Small intestine (tissue), 7 donors: ENCODE measurements around the gene CTNNA3. TPM values are rescaled to one million over a fixed set of nuclear protein-coding genes. Genes with fewer than 3 reads are reported as not detected.

Experiments
- DNase-seq, 2 donors: peaks; one replicate each; pipeline versions ENCODE4 v3.0.0 to v3.0.0-alpha.2; 2013
- FAIRE-seq: peaks from 2 replicates; lab custom pipeline; 2012; peaks lifted over from hg19 to GRCh38; lab: Jason Lieb, UNC
- H3K27ac ChIP-seq, 3 donors: one replicate each; pipeline ENCODE4 v1.5.1; 2013; ENCODE audit warnings: low read length in 2 of 3, mild to moderate bottlenecking in 2 of 3, control low read depth in 1 of 3, inconsistent platforms in 1 of 3, low read depth in 1 of 3, moderate library complexity in 1 of 3
- H3K27me3 ChIP-seq, 3 donors: one replicate each; pipeline ENCODE4 v1.6.1; 2013; ENCODE audit warnings: low read length in 3 of 3, inconsistent platforms in 1 of 3; ENCODE audit not compliant: control insufficient read depth in 3 of 3, insufficient read depth in 3 of 3
- H3K36me3 ChIP-seq, 3 donors: one replicate each; pipeline ENCODE4 v1.6.1; 2013; ENCODE audit warnings: low read length in 3 of 3, inconsistent platforms in 1 of 3, low read depth in 1 of 3, mild to moderate bottlenecking in 1 of 3, moderate library complexity in 1 of 3; ENCODE audit not compliant: control insufficient read depth in 3 of 3, insufficient read depth in 2 of 3
- H3K4me1 ChIP-seq, 3 donors: one replicate each; pipeline ENCODE4 v1.6.1; 2013; ENCODE audit warnings: low read length in 2 of 3, inconsistent platforms in 1 of 3, low read depth in 1 of 3, mild to moderate bottlenecking in 1 of 3, moderate library complexity in 1 of 3; ENCODE audit not compliant: control insufficient read depth in 3 of 3, insufficient read depth in 2 of 3
- H3K4me3 ChIP-seq, 3 donors: one replicate each; pipeline ENCODE4 v1.5.1; 2013; ENCODE audit warnings: low read length in 3 of 3, control low read depth in 1 of 3, inconsistent platforms in 1 of 3, low read depth in 1 of 3, mild to moderate bottlenecking in 1 of 3, moderate library complexity in 1 of 3
- H3K9me3 ChIP-seq, 2 donors: one replicate each; pipeline ENCODE4 v1.6.1; 2013; ENCODE audit warnings: low read depth in 1 of 2, low read length in 1 of 2; ENCODE audit not compliant: control insufficient read depth in 2 of 2, insufficient read depth in 1 of 2
- WGBS, 3 donors: extraction: QIAGEN DNeasy Blood & Tissue Kit; methylation state at CpG; one replicate each; pipeline ENCODE4 v1.1.7; 2013; 5-methylcytosine and 5-hydroxymethylcytosine counted together
- polyA plus RNA-seq, 4 donors: library from polyadenylated mRNA; stranded (reverse) in 3 of 4; unstranded in 1 of 4; fragments of 200-250 nt in 3 of 4; fragments of 120-200 nt in 1 of 4; gene quantifications; one replicate each; pipeline versions ENCODE4 v1.2.1 to v1.2.3, GENCODE V29; 2013
- donor health status: healthy with polysubstance abuse.
- donor health status: control.
- donor health status: control.
- donor health status: Bipolar disorder and iron deficiency.
- donor health status: healthy.

The CTNNA3 gene
- polyA plus RNA-seq, 4 donors: 0.24 to 0.38 TPM; not detected in 2

DNA sequence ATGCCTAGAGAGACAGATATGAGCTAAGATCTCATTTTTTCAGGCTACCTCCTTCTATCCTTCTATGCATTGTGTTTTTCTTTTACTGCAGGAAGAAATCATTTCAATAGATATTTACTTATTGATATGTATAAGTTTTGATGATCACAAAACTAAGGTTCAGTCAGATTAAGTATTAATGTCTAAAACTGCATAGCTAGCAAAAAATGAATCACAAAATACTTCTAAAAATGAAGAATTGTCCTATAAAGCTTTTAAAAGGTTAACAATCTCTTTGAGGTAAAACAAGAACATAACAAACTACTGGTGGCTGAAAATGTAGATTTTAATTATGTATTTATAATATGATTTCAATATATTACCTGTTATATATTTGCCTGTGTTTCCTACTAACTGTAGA is 1403.1 kb downstream of the CTNNA3 start:
- no peaks in the 10 kb centered on the region for H3K36me3 ChIP-seq
- no peak overlapping the region for H3K27ac ChIP-seq
- H3K9me3 ChIP-seq: no peaks in the 10 kb centered on the region
- no peaks in the 10 kb centered on the region for H3K27me3 ChIP-seq
- no peak overlapping the region for H3K4me3 ChIP-seq
- no peak for DNase-seq
- no peak for FAIRE-seq
- H3K4me1 ChIP-seq: no peaks in the 10 kb centered on the region

DNA sequence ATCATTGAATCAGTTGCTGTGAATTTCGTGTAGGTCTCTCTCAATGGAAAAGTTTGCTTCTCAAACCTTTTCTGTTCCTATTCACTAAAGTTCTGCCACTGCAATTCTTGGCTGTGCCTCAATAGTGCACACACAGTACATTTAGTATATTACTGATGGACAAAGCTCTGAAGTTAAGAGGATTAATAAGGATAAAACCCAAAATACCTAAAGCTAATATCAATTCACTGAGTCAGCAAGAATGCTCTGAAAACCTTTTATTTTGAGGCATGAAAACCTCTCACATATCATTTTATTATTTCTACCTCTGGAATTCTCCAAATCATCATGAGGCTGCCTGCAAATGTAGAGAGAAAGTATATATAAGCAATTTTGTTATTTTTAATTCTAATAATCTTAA is 1403.5 kb downstream of the CTNNA3 start:
- no peaks in the 10 kb centered on the region for H3K4me1 ChIP-seq
- no peak overlapping the region for H3K27ac ChIP-seq
- no peak overlapping the region for H3K4me3 ChIP-seq
- no peaks in the 10 kb centered on the region for H3K27me3 ChIP-seq
- DNase-seq (no peak), FAIRE-seq (no peak)
- H3K36me3 ChIP-seq: no peaks in the 10 kb centered on the region
- 38 to 69% (median 56%) methylated on average over 1 of the region's 1 CpG for WGBS, 3 donors
- no peaks in the 10 kb centered on the region for H3K9me3 ChIP-seq

DNA sequence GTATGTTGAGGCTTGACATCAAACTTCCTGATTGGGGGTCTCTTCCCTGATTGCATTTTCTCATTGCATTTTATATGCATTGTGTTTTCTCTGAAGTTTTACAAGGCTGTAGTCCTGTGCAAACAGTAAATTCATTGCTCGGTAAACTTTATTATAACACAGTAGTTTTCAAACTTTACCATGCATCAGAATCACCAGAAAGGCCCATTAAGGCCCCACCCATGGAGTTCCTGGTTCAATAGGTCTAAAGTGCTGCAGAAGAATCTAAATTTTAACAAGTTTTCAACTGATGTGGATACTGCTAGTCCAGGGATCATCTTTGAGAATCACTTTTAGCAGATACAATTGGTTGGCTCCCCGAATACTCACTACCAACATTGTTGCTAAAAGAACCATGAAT is 1404.9 kb downstream of the CTNNA3 start:
- Histone ChIP-seq H3K27me3 (no peaks in the 10 kb centered on the region), H3K27ac (no peak overlapping the region), H3K4me1 (no peaks in the 10 kb centered on the region), H3K9me3 (no peaks in the 10 kb centered on the region), H3K4me3 (no peak overlapping the region), H3K36me3 (no peaks in the 10 kb centered on the region)
- no peak for DNase-seq
- no peak for FAIRE-seq
- WGBS, 3 donors: 56 to 84% (median 75%) methylated on average over 2 of the region's 2 CpGs

DNA sequence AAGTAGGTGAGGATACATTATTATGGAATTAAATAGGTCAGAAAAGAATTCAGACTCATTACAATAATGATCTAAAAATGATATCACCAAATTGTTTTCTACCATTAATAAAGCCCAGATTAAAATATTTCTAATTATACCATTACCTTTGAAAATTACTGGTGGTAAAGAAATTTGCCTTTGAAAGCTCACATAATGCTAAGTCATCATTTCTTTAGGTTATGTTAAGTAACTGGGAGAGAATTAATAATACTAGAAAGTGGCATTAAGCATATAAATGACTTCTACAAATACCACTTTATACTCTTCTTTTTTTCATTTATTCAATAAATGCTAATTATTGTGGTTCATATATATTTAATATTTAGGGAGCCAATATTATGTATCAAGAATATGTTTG is 1411.4 kb downstream of the CTNNA3 start:
- Histone ChIP-seq H3K4me3 (no peak overlapping the region), H3K9me3 (no peaks in the 10 kb centered on the region), H3K27me3 (no peaks in the 10 kb centered on the region), H3K27ac (no peak overlapping the region), H3K36me3 (no peaks in the 10 kb centered on the region), H3K4me1 (no peaks in the 10 kb centered on the region)
- no peak for FAIRE-seq
- no peak for DNase-seq

GRCh38 chr10:66283874-66284464 is 1412.0 kb downstream of the CTNNA3 start:
- no peak overlapping the region for H3K4me3 ChIP-seq
- 24 to 63% (median 48%) methylated on average over 4 of the region's 4 CpGs for WGBS, 3 donors
- no peak for DNase-seq

DNA sequence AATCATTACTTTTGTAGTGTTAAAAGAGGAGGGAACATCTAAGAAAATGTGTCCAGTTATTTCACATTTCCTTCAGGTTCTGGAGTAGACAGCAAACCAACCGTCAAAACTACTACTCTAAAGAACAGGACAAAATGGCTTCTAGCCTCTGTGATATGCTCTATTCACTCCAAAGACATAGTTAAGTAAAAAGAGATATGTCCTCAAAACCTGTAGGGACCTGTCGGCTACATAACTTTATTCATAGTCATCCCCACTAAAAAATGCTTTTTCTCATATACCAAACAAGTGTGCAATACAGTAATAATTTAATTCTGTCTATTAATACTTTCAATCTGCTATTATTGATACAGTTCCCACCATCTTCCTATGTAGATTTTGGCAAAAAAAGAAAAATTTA is 1412.9 kb downstream of the CTNNA3 start:
- Histone ChIP-seq H3K27ac (no peak overlapping the region), H3K9me3 (no peaks in the 10 kb centered on the region), H3K27me3 (no peaks in the 10 kb centered on the region), H3K4me1 (no peaks in the 10 kb centered on the region), H3K4me3 (no peak overlapping the region), H3K36me3 (no peaks in the 10 kb centered on the region)
- WGBS, 3 donors: 84 to 88% (median 85%) methylated on average over 2 of the region's 2 CpGs
- FAIRE-seq (no peak), DNase-seq (no peak)

More at GRCh38 chr10:66283874-66284464, 1412.0 kb downstream of the CTNNA3 start:
- no peak overlapping the region for H3K27ac ChIP-seq
- no peaks in the 10 kb centered on the region for H3K9me3 ChIP-seq
- H3K4me1 ChIP-seq: no peaks in the 10 kb centered on the region
- H3K27me3 ChIP-seq: no peaks in the 10 kb centered on the region
- FAIRE-seq: no peak
- no peaks in the 10 kb centered on the region for H3K36me3 ChIP-seq

DNA sequence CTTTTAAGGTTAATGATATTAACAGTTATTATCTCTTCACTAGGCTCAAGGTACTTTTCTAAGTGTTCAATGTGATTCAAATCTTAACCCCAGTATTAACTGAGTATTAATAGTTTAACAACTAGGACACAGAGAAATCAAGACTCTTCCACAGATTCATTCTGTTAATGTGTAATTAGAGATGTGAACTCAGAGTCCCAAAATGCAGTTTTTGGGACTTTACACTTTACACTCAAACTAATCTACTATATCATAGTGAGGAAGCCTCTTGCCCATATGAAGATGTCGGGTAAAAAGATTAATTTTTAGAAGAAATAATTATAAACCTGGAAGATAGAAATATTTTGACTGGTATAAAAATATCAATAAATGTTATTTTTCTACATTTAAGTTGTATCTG is 1414.7 kb downstream of the CTNNA3 start:
- FAIRE-seq (no peak), DNase-seq (no peak)
- Histone ChIP-seq H3K36me3 (no peaks in the 10 kb centered on the region), H3K4me1 (no peaks in the 10 kb centered on the region), H3K27ac (no peak overlapping the region), H3K4me3 (no peak overlapping the region), H3K9me3 (no peaks in the 10 kb centered on the region), H3K27me3 (no peaks in the 10 kb centered on the region)
- 72 to 88% (median 86%) methylated on average over 1 of the region's 1 CpG for WGBS, 3 donors

DNA sequence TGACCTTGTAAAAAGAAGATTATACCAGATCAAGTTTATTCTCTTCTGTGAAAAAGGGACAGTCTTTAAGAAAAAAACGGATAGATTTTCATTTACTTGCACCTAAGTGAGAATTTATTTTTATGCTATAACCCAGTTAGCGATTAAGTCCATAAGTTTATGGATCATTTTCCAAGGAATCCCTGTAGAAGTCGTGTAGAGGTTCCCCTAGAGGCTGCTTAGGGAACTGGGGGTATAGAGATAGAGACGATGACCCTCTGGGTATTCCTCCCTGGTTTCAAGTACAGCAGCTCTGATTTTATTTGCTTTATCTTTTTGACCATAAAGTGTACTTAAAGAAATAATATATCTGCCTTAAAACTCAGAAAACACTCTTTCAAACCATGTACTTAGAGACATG is 1418.5 kb downstream of the CTNNA3 start:
- FAIRE-seq (no peak), DNase-seq (no peak)
- no peak overlapping the region for H3K4me3 ChIP-seq
- no peak overlapping the region for H3K27ac ChIP-seq
- no peaks in the 10 kb centered on the region for H3K9me3 ChIP-seq
- WGBS, 3 donors: 58 to 66% (median 59%) methylated on average over 4 of the region's 4 CpGs
- H3K27me3 ChIP-seq: no peaks in the 10 kb centered on the region
- no peaks in the 10 kb centered on the region for H3K4me1 ChIP-seq
- no peaks in the 10 kb centered on the region for H3K36me3 ChIP-seq

DNA sequence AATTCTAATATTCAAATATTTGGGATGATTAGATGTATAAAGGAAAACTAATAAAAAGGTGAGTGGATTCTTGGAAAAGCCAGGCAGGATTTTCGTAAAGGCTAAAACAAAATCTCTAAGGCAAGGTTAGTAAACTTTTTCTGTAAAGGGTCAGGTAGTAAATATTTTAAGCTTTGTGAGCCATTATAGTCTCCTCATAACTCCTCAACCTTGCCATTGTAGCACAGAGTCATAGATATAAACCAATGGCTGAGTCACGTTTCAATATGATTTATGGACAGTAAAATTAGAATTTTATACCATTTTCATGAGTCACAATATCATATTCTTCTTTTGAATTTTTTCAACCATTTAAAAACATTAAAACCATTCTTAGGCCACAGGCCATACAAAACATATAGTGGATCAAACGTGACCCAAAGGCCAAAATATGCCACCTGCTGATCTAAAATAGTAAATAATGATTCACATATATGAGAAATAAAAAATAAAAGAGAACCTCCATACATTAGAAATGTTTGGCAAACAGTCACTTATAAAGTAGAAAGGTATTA is 1422.0 kb downstream of the CTNNA3 start:
- H3K4me3 ChIP-seq: no peak overlapping the region
- H3K4me1 ChIP-seq: no peaks in the 10 kb centered on the region
- H3K9me3 ChIP-seq: no peaks in the 10 kb centered on the region
- no peaks in the 10 kb centered on the region for H3K36me3 ChIP-seq
- FAIRE-seq (no peak), DNase-seq (no peak)
- no peak overlapping the region for H3K27ac ChIP-seq
- WGBS, 3 donors: 65 to 80% (median 67%) methylated on average over 3 of the region's 3 CpGs
- no peaks in the 10 kb centered on the region for H3K27me3 ChIP-seq
